Measurements from ENCODE around the gene CMIP.

CMIP gene

GRCh38 chr16:81645266-81645694, 200.7 kb downstream of the CMIP start:
- Histone ChIP-seq H3K9me3 (ENCODE audit: insufficient read depth, low read length) (no peaks in the 10 kb centered on the region), H3K79me2 (ENCODE audit: insufficient read depth, low read length) (no peaks in the 10 kb centered on the region), H3K36me3 (ENCODE audit: low read length) (no peaks in the 10 kb centered on the region), H4K20me1 (ENCODE audit: low read depth, low read length) (no peaks in the 10 kb centered on the region), H3K4me2 (ENCODE audit: low read depth, low read length, poor library complexity, severe bottlenecking) (no peak overlapping the region), H3K4me3 (ENCODE audit: insufficient read depth, low read length, poor library complexity, severe bottlenecking) (no peak overlapping the region), H3K9ac (ENCODE audit: low read length) (no peak overlapping the region), H2AFZ (ENCODE audit: low read depth, low read length, severe bottlenecking) (no peak overlapping the region), H3K27ac (ENCODE audit: low read depth, low read length) (no peak overlapping the region), H3K27me3 (ENCODE audit: low read length) (no peaks in the 10 kb centered on the region), H3F3A (ENCODE audit: insufficient read depth) (no peaks in the 10 kb centered on the region), H3K9me2 (replicated peaks; ENCODE audit: insufficient read depth, low read length) (no peaks in the 10 kb centered on the region)
- TF ChIP-seq CTCF (IDR thresholded peaks at IDR 0.05; ENCODE audit: insufficient read depth, low read length, poor library complexity, severe bottlenecking) (no peak), EZH2phosphoT487 (conservative IDR thresholded peaks at IDR 0.05; ENCODE audit: low read length) (no peak)

- TF ChIP-seq EZH2phosphoT487 (conservative IDR thresholded peaks at IDR 0.05; ENCODE audit: low read length) = no peak
- no peak for TF ChIP-seq CTCF (IDR thresholded peaks at IDR 0.05; ENCODE audit: insufficient read depth, low read length, poor library complexity, severe bottlenecking)
- Histone ChIP-seq H3F3A (ENCODE audit: insufficient read depth) (no peaks in the 10 kb centered on the region), H3K36me3 (ENCODE audit: low read length) (no peaks in the 10 kb centered on the region), H3K9me2 (replicated peaks; ENCODE audit: insufficient read depth, low read length) (no peaks in the 10 kb centered on the region), H3K4me3 (ENCODE audit: insufficient read depth, low read length, poor library complexity, severe bottlenecking) (no peak overlapping the region), H3K4me2 (ENCODE audit: low read depth, low read length, poor library complexity, severe bottlenecking) (no peak overlapping the region), H2AFZ (ENCODE audit: low read depth, low read length, severe bottlenecking) (no peak overlapping the region), H3K27me3 (ENCODE audit: low read length) (no peaks in the 10 kb centered on the region), H3K9ac (ENCODE audit: low read length) (no peak overlapping the region), H4K20me1 (ENCODE audit: low read depth, low read length) (no peaks in the 10 kb centered on the region), H3K9me3 (ENCODE audit: insufficient read depth, low read length) (no peaks in the 10 kb centered on the region), H3K79me2 (ENCODE audit: insufficient read depth, low read length) (no peaks in the 10 kb centered on the region), H3K27ac (ENCODE audit: low read depth, low read length) (no peak overlapping the region)
Observed at GRCh38 chr16:81645925-81646324, 201.3 kb downstream of the CMIP start.

- no peak overlapping the region for H2AFZ ChIP-seq (ENCODE audit: low read depth, low read length, severe bottlenecking)
- H3F3A ChIP-seq (ENCODE audit: insufficient read depth) = no peaks in the 10 kb centered on the region
- H3K79me2 ChIP-seq (ENCODE audit: insufficient read depth, low read length) = no peaks in the 10 kb centered on the region
- no peak overlapping the region for H3K4me2 ChIP-seq (ENCODE audit: low read depth, low read length, poor library complexity, severe bottlenecking)
- H3K9me3 ChIP-seq (ENCODE audit: insufficient read depth, low read length) = no peaks in the 10 kb centered on the region
- H3K36me3 ChIP-seq (ENCODE audit: low read length) = no peaks in the 10 kb centered on the region
- TF ChIP-seq CTCF (IDR thresholded peaks at IDR 0.05; ENCODE audit: insufficient read depth, low read length, poor library complexity, severe bottlenecking) (no peak), EZH2phosphoT487 (conservative IDR thresholded peaks at IDR 0.05; ENCODE audit: low read length) (no peak)
- H3K4me3 ChIP-seq (ENCODE audit: insufficient read depth, low read length, poor library complexity, severe bottlenecking) = no peak overlapping the region
- no peaks in the 10 kb centered on the region for H4K20me1 ChIP-seq (ENCODE audit: low read depth, low read length)
- H3K27me3 ChIP-seq (ENCODE audit: low read length) = no peaks in the 10 kb centered on the region
- H3K9ac ChIP-seq (ENCODE audit: low read length) = no peak overlapping the region
- no peak overlapping the region for H3K27ac ChIP-seq (ENCODE audit: low read depth, low read length)
- H3K9me2 ChIP-seq (replicated peaks; ENCODE audit: insufficient read depth, low read length) = no peaks in the 10 kb centered on the region
Observed at GRCh38 chr16:81646561-81646960, 202.0 kb downstream of the CMIP start.
